ENCODE results near the gene GDF2. TPM values are rescaled to one million over a fixed set of nuclear protein-coding genes. Genes with fewer than 3 reads are reported as not detected.

Gene GDF2
- polyA plus RNA-seq, 4 donors = not detected

GRCh38 chr10:47346581-47347302, 24.5 kb downstream of the GDF2 start:
- Histone ChIP-seq H3K36me3 (ENCODE audit: control insufficient read depth in 3 of 3, insufficient read depth in 2 of 3, low read depth in 1 of 3, low read length in 3 of 3) (no peaks in the 10 kb centered on the region), H3K4me3 (ENCODE audit: low read depth in 1 of 3, low read length in 3 of 3) (no peak overlapping the region), H3K27ac (ENCODE audit: low read depth in 1 of 3, low read length in 2 of 3) (no peak overlapping the region), H3K27me3 (ENCODE audit: control insufficient read depth in 3 of 3, insufficient read depth in 3 of 3, low read length in 3 of 3) (no peaks in the 10 kb centered on the region), H3K4me1 (ENCODE audit: control insufficient read depth in 3 of 3, insufficient read depth in 2 of 3, low read depth in 1 of 3, low read length in 2 of 3) (peaks cover 0 to 3% (median 0%) of the 10 kb centered on the region in 3 donors), H3K9me3 (ENCODE audit: control insufficient read depth in 2 of 2, insufficient read depth in 1 of 2, low read depth in 1 of 2, low read length in 1 of 2) (no peaks in the 10 kb centered on the region)
- DNase-seq (peak; percentile 14 to 37), FAIRE-seq (no peak)
- WGBS, 3 donors = 66 to 73% (median 70%) methylated on average over 13 of the region's 13 CpGs

- H3K27ac ChIP-seq (ENCODE audit: low read depth in 1 of 3, low read length in 2 of 3) = no peak overlapping the region
- FAIRE-seq (no peak), DNase-seq (no peak)
- H3K4me3 ChIP-seq (ENCODE audit: low read depth in 1 of 3, low read length in 3 of 3) = no peak overlapping the region
- WGBS, 3 donors = 78 to 84% (median 81%) methylated on average over 4 of the region's 4 CpGs
- H3K9me3 ChIP-seq (ENCODE audit: control insufficient read depth in 2 of 2, insufficient read depth in 1 of 2, low read depth in 1 of 2, low read length in 1 of 2) = no peaks in the 10 kb centered on the region
- H3K4me1 ChIP-seq (ENCODE audit: control insufficient read depth in 3 of 3, insufficient read depth in 2 of 3, low read depth in 1 of 3, low read length in 2 of 3) = peaks cover 0 to 3% (median 0%) of the 10 kb centered on the region in 3 donors
- no peaks in the 10 kb centered on the region for H3K27me3 ChIP-seq (ENCODE audit: control insufficient read depth in 3 of 3, insufficient read depth in 3 of 3, low read length in 3 of 3)
- H3K36me3 ChIP-seq (ENCODE audit: control insufficient read depth in 3 of 3, insufficient read depth in 2 of 3, low read depth in 1 of 3, low read length in 3 of 3) = no peaks in the 10 kb centered on the region
Observed at GRCh38 chr10:47347303-47347675, 25.0 kb downstream of the GDF2 start.

GRCh38 chr10:47348138-47348651, 25.9 kb downstream of the GDF2 start, which contains the start of gene RBP3:
RBP3 (plus strand) TSS chr10:47348363; CDS start chr10:47348485, 122 bp downstream.
- Histone ChIP-seq H3K36me3 (ENCODE audit: control insufficient read depth in 3 of 3, insufficient read depth in 2 of 3, low read depth in 1 of 3, low read length in 3 of 3) (no peaks in the 10 kb centered on the region), H3K4me3 (ENCODE audit: low read depth in 1 of 3, low read length in 3 of 3) (no peak within 1 kb of the TSS), H3K9me3 (ENCODE audit: control insufficient read depth in 2 of 2, insufficient read depth in 1 of 2, low read depth in 1 of 2, low read length in 1 of 2) (no peaks in the 10 kb centered on the region), H3K27ac (ENCODE audit: low read depth in 1 of 3, low read length in 2 of 3) (no peak within 1 kb of the TSS), H3K27me3 (ENCODE audit: control insufficient read depth in 3 of 3, insufficient read depth in 3 of 3, low read length in 3 of 3) (no peaks in the 10 kb centered on the region), H3K4me1 (ENCODE audit: control insufficient read depth in 3 of 3, insufficient read depth in 2 of 3, low read depth in 1 of 3, low read length in 2 of 3) (peaks cover 0 to 3% (median 0%) of the 10 kb centered on the region in 3 donors)
- 75 to 83% (median 76%) methylated on average over 5 of the region's 5 CpGs for WGBS, 3 donors
- DNase-seq (peak in 1 of 2 donors; percentile 29), FAIRE-seq (no peak)

- DNase-seq (no peak), FAIRE-seq (no peak)
- Histone ChIP-seq H3K4me3 (ENCODE audit: low read depth in 1 of 3, low read length in 3 of 3) (no peak overlapping the region), H3K27ac (ENCODE audit: low read depth in 1 of 3, low read length in 2 of 3) (no peak overlapping the region), H3K4me1 (ENCODE audit: control insufficient read depth in 3 of 3, insufficient read depth in 2 of 3, low read depth in 1 of 3, low read length in 2 of 3) (peaks cover 0 to 3% (median 0%) of the 10 kb centered on the region in 3 donors), H3K27me3 (ENCODE audit: control insufficient read depth in 3 of 3, insufficient read depth in 3 of 3, low read length in 3 of 3) (no peaks in the 10 kb centered on the region), H3K9me3 (ENCODE audit: control insufficient read depth in 2 of 2, insufficient read depth in 1 of 2, low read depth in 1 of 2, low read length in 1 of 2) (no peaks in the 10 kb centered on the region), H3K36me3 (ENCODE audit: control insufficient read depth in 3 of 3, insufficient read depth in 2 of 3, low read depth in 1 of 3, low read length in 3 of 3) (no peaks in the 10 kb centered on the region)
- WGBS, 3 donors = 89 to 92% (median 91%) methylated on average over 36 of the region's 36 CpGs
Observed at GRCh38 chr10:47348661-47349470, 26.6 kb downstream of the GDF2 start.

GRCh38 chr10:47349516-47349915, 27.3 kb downstream of the GDF2 start:
- 91 to 94% (median 93%) methylated on average over 22 of the region's 22 CpGs for WGBS, 3 donors
- no peak overlapping the region for H3K27ac ChIP-seq (ENCODE audit: low read depth in 1 of 3, low read length in 2 of 3)

GRCh38 chr10:47349941-47350371, 27.7 kb downstream of the GDF2 start:
- 94 to 96% (median 94%) methylated on average over 30 to 31 of the region's 31 CpGs for WGBS, 3 donors
- Histone ChIP-seq H3K27me3 (ENCODE audit: control insufficient read depth in 3 of 3, insufficient read depth in 3 of 3, low read length in 3 of 3) (no peaks in the 10 kb centered on the region), H3K4me1 (ENCODE audit: control insufficient read depth in 3 of 3, insufficient read depth in 2 of 3, low read depth in 1 of 3, low read length in 2 of 3) (peaks cover 0 to 3% (median 0%) of the 10 kb centered on the region in 3 donors), H3K27ac (ENCODE audit: low read depth in 1 of 3, low read length in 2 of 3) (no peak overlapping the region), H3K36me3 (ENCODE audit: control insufficient read depth in 3 of 3, insufficient read depth in 2 of 3, low read depth in 1 of 3, low read length in 3 of 3) (no peaks in the 10 kb centered on the region), H3K4me3 (ENCODE audit: low read depth in 1 of 3, low read length in 3 of 3) (no peak overlapping the region), H3K9me3 (ENCODE audit: control insufficient read depth in 2 of 2, insufficient read depth in 1 of 2, low read depth in 1 of 2, low read length in 1 of 2) (no peaks in the 10 kb centered on the region)
- no peak for DNase-seq
- FAIRE-seq = no peak

More at GRCh38 chr10:47349516-47349915, 27.3 kb downstream of the GDF2 start:
- Histone ChIP-seq H3K36me3 (ENCODE audit: control insufficient read depth in 3 of 3, insufficient read depth in 2 of 3, low read depth in 1 of 3, low read length in 3 of 3) (no peaks in the 10 kb centered on the region), H3K9me3 (ENCODE audit: control insufficient read depth in 2 of 2, insufficient read depth in 1 of 2, low read depth in 1 of 2, low read length in 1 of 2) (no peaks in the 10 kb centered on the region), H3K27me3 (ENCODE audit: control insufficient read depth in 3 of 3, insufficient read depth in 3 of 3, low read length in 3 of 3) (no peaks in the 10 kb centered on the region), H3K4me3 (ENCODE audit: low read depth in 1 of 3, low read length in 3 of 3) (no peak overlapping the region), H3K4me1 (ENCODE audit: control insufficient read depth in 3 of 3, insufficient read depth in 2 of 3, low read depth in 1 of 3, low read length in 2 of 3) (peaks cover 0 to 3% (median 0%) of the 10 kb centered on the region in 3 donors)
- FAIRE-seq (no peak), DNase-seq (no peak)

- H3K36me3 ChIP-seq (ENCODE audit: control insufficient read depth in 3 of 3, insufficient read depth in 2 of 3, low read depth in 1 of 3, low read length in 3 of 3) = no peaks in the 10 kb centered on the region
- FAIRE-seq = no peak
- 89 to 93% (median 89%) methylated on average over 34 to 39 of the region's 39 CpGs for WGBS, 3 donors
Observed at GRCh38 chr10:47350671-47351640, 28.7 kb downstream of the GDF2 start.

More at GRCh38 chr10:47350671-47351640, 28.7 kb downstream of the GDF2 start:
- Histone ChIP-seq H3K4me3 (ENCODE audit: low read depth in 1 of 3, low read length in 3 of 3) (no peak overlapping the region), H3K9me3 (ENCODE audit: control insufficient read depth in 2 of 2, insufficient read depth in 1 of 2, low read depth in 1 of 2, low read length in 1 of 2) (no peaks in the 10 kb centered on the region), H3K27ac (ENCODE audit: low read depth in 1 of 3, low read length in 2 of 3) (no peak overlapping the region), H3K4me1 (ENCODE audit: control insufficient read depth in 3 of 3, insufficient read depth in 2 of 3, low read depth in 1 of 3, low read length in 2 of 3) (peaks cover 0 to 3% (median 0%) of the 10 kb centered on the region in 3 donors), H3K27me3 (ENCODE audit: control insufficient read depth in 3 of 3, insufficient read depth in 3 of 3, low read length in 3 of 3) (no peaks in the 10 kb centered on the region)
- no peak for DNase-seq

Data from small intestine (tissue), 7 donors.